Measurements from ENCODE around the gene MRTFB.

GRCh38 chr16:14298374-14299122 is 227.4 kb downstream of the MRTFB start:
- TF ChIP-seq, protein P1, sequence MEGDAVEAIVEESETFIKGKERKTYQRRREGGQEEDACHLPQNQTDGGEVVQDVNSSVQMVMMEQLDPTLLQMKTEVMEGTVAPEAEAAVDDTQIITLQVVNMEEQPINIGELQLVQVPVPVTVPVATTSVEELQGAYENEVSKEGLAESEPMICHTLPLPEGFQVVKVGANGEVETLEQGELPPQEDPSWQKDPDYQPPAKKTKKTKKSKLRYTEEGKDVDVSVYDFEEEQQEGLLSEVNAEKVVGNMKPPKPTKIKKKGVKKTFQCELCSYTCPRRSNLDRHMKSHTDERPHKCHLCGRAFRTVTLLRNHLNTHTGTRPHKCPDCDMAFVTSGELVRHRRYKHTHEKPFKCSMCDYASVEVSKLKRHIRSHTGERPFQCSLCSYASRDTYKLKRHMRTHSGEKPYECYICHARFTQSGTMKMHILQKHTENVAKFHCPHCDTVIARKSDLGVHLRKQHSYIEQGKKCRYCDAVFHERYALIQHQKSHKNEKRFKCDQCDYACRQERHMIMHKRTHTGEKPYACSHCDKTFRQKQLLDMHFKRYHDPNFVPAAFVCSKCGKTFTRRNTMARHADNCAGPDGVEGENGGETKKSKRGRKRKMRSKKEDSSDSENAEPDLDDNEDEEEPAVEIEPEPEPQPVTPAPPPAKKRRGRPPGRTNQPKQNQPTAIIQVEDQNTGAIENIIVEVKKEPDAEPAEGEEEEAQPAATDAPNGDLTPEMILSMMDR (IDR thresholded peaks at IDR 0.05): no peak
- TF ChIP-seq POLR2AphosphoS5 (IDR thresholded peaks at IDR 0.05; ENCODE audit: low read depth, low read length) (no peak), SIN3A (IDR thresholded peaks at IDR 0.05; ENCODE audit: borderline replicate concordance, insufficient read depth, low read depth, low read length) (no peak)
- TF ChIP-seq, protein P2, sequence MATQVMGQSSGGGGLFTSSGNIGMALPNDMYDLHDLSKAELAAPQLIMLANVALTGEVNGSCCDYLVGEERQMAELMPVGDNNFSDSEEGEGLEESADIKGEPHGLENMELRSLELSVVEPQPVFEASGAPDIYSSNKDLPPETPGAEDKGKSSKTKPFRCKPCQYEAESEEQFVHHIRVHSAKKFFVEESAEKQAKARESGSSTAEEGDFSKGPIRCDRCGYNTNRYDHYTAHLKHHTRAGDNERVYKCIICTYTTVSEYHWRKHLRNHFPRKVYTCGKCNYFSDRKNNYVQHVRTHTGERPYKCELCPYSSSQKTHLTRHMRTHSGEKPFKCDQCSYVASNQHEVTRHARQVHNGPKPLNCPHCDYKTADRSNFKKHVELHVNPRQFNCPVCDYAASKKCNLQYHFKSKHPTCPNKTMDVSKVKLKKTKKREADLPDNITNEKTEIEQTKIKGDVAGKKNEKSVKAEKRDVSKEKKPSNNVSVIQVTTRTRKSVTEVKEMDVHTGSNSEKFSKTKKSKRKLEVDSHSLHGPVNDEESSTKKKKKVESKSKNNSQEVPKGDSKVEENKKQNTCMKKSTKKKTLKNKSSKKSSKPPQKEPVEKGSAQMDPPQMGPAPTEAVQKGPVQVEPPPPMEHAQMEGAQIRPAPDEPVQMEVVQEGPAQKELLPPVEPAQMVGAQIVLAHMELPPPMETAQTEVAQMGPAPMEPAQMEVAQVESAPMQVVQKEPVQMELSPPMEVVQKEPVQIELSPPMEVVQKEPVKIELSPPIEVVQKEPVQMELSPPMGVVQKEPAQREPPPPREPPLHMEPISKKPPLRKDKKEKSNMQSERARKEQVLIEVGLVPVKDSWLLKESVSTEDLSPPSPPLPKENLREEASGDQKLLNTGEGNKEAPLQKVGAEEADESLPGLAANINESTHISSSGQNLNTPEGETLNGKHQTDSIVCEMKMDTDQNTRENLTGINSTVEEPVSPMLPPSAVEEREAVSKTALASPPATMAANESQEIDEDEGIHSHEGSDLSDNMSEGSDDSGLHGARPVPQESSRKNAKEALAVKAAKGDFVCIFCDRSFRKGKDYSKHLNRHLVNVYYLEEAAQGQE (IDR thresholded peaks at IDR 0.05; ENCODE audit: insufficient read depth in 1 of 2, low read depth in 2 of 2, low read length in 1 of 2): no peak
